Neural cell (in vitro differentiated cells): ENCODE results near the gene PAPPA2. TPM values are rescaled to one million over a fixed set of nuclear protein-coding genes. Genes with fewer than 3 reads are reported as not detected.

Experiments
- H2AFZ ChIP-seq: fragments of 200-600, 300-800 bp; sonication (generic), shearing (Covaris generic); 2 replicates; pipeline ENCODE4 v1.6.0; 2014; ENCODE audit warnings: low read depth, mild to moderate bottlenecking, antibody characterized with exemption, low read length, moderate library complexity
- H3F3A ChIP-seq: fragments of 200-600 bp; shearing (Covaris generic); 2 replicates; pipeline ENCODE4 v1.6.1; 2016; ENCODE audit warnings: mild to moderate bottlenecking, moderate library complexity, mixed read lengths, antibody characterized with exemption, low read length; ENCODE audit not compliant: insufficient read depth, poor library complexity, severe bottlenecking
- H3K27ac ChIP-seq: fragments of 200-600, 300-800 bp; sonication (generic), shearing (Covaris generic); 2 replicates; pipeline ENCODE4 v1.5.1; 2014; ENCODE audit warnings: mild to moderate bottlenecking, low read length, moderate library complexity
- H3K27me3 ChIP-seq: fragments of 300-800, 200-600 bp; sonication (generic), shearing (Covaris generic); 2 replicates; pipeline ENCODE4 v1.6.0; 2014; ENCODE audit warnings: mild to moderate bottlenecking, low read depth, low read length, moderate library complexity; ENCODE audit not compliant: insufficient read depth
- H3K36me3 ChIP-seq: fragments of 300-800, 200-600 bp; sonication (generic), shearing (Covaris generic); 2 replicates; pipeline ENCODE4 v1.5.1; 2014; ENCODE audit warnings: mild to moderate bottlenecking, antibody characterized with exemption, low read length, moderate library complexity; ENCODE audit not compliant: insufficient read depth
- H3K4me2 ChIP-seq: fragments of 300-800, 200-600 bp; sonication (generic), shearing (Covaris generic); 2 replicates; pipeline ENCODE4 v1.6.0; 2014; ENCODE audit warnings: mild to moderate bottlenecking, low read length
- H3K4me3 ChIP-seq: fragments of 300-800, 200-600 bp; sonication (generic), shearing (Covaris generic); 2 replicates; pipeline ENCODE4 v1.5.1; 2014; ENCODE audit warnings: mild to moderate bottlenecking, low read length, moderate library complexity
- H3K79me2 ChIP-seq: fragments of 200-600 bp; shearing (Covaris generic); replicated peaks from 2 replicates; pipeline ENCODE4 v1.6.0; 2014; ENCODE audit warnings: mild to moderate bottlenecking, low read length, moderate library complexity; ENCODE audit not compliant: insufficient read depth
- H3K9ac ChIP-seq: fragments of 300-800, 200-600 bp; sonication (generic), shearing (Covaris generic); 2 replicates; pipeline ENCODE4 v1.6.1; 2016; ENCODE audit warnings: mild to moderate bottlenecking, low read length, mixed read lengths
- H3K9me2 ChIP-seq: fragments of 200-600 bp; shearing (Covaris generic); 2 replicates; pipeline ENCODE4 v1.6.1; 2016; ENCODE audit warnings: mild to moderate bottlenecking, low read length, mixed read lengths; ENCODE audit not compliant: insufficient read depth
- H3K9me3 ChIP-seq: fragments of 200-600, 300-800 bp; sonication (generic), shearing (Covaris generic); 2 replicates; pipeline ENCODE4 v1.6.1; 2016; ENCODE audit warnings: mild to moderate bottlenecking, mixed run types, low read length, moderate library complexity, mixed read lengths
- H4K20me1 ChIP-seq: fragments of 200-600 bp; shearing (Covaris generic); 2 replicates; pipeline ENCODE4 v1.6.1; 2016; ENCODE audit warnings: mild to moderate bottlenecking, mixed run types; ENCODE audit not compliant: insufficient read depth
- CTCF ChIP-seq: fragments of 450-650 bp; IDR thresholded peaks from 2 replicates; pipeline ENCODE4 v1.5.1; 2014; ENCODE audit warnings: antibody characterized with exemption, mild to moderate bottlenecking, moderate library complexity; ENCODE audit not compliant: poor library complexity, severe bottlenecking
- EP300 ChIP-seq: fragments of 450-650 bp; conservative IDR thresholded peaks from 2 replicates; pipeline ENCODE4 v1.6.1; 2014; ENCODE audit warnings: antibody characterized with exemption, mild to moderate bottlenecking, moderate library complexity; ENCODE audit not compliant: poor library complexity, severe bottlenecking
- EZH2 ChIP-seq: fragments of 200-600, 300-800 bp; shearing (Covaris generic), sonication (generic); IDR thresholded peaks from 2 replicates; pipeline ENCODE4 v1.6.1; 2014; ENCODE audit warnings: antibody characterized with exemption, low read length, borderline replicate concordance, mild to moderate bottlenecking; ENCODE audit not compliant: insufficient read depth, poor library complexity, severe bottlenecking
- MXI1 ChIP-seq: fragments of 450-650 bp; conservative IDR thresholded peaks from 2 replicates; pipeline ENCODE4 v1.6.1; 2014; ENCODE audit warnings: antibody characterized with exemption, mild to moderate bottlenecking; ENCODE audit not compliant: poor library complexity, severe bottlenecking
- POLR2AphosphoS5 ChIP-seq: IDR thresholded peaks from 2 replicates; pipeline ENCODE4 v1.6.1; 2012
- RAD21 ChIP-seq: fragments of 450-650 bp; conservative IDR thresholded peaks from 2 replicates; pipeline ENCODE4 v1.6.1; 2014; ENCODE audit warnings: antibody characterized with exemption, mild to moderate bottlenecking, moderate library complexity
- REST ChIP-seq: IDR thresholded peaks from 2 replicates; pipeline ENCODE4 v1.6.1; 2012; ENCODE audit warnings: borderline replicate concordance
- SMC3 ChIP-seq: fragments of 450-650 bp; conservative IDR thresholded peaks from 2 replicates; pipeline ENCODE4 v1.6.1; 2014; ENCODE audit warnings: antibody characterized with exemption, mild to moderate bottlenecking, moderate library complexity; ENCODE audit not compliant: poor library complexity
- TAF1 ChIP-seq: IDR thresholded peaks from 2 replicates; pipeline ENCODE4 v1.6.1; 2012; ENCODE audit warnings: low read depth
- polyA plus RNA-seq: library from polyadenylated mRNA; depleted of rRNA; stranded (reverse); fragments of >200 nt; gene quantifications from 2 replicates; pipeline ENCODE4 v1.2.3, GENCODE V29; 2014

Gene PAPPA2
- polyA plus RNA-seq, 1 donor from 2014 or later: 0.59 TPM

GRCh38 chr1:176783309-176783708 is 320.3 kb downstream of the PAPPA2 start:
- no peak overlapping the region for H3K4me2 ChIP-seq
- no peaks in the 10 kb centered on the region for H3K27me3 ChIP-seq
- no peaks in the 10 kb centered on the region for H3K36me3 ChIP-seq
- no peaks in the 10 kb centered on the region for H3K79me2 ChIP-seq
- no peaks in the 10 kb centered on the region for H3K9me3 ChIP-seq
- no peak overlapping the region for H2AFZ ChIP-seq
- H3F3A ChIP-seq: no peaks in the 10 kb centered on the region
- no peak for TF ChIP-seq REST
- no peak for TF ChIP-seq RAD21
- no peak for TF ChIP-seq EP300
- no peak for TF ChIP-seq SMC3
- no peak for TF ChIP-seq MXI1
- TF ChIP-seq CTCF: no peak
- no peak for TF ChIP-seq TAF1
- no peak for TF ChIP-seq EZH2
- no peak overlapping the region for H3K27ac ChIP-seq
- no peaks in the 10 kb centered on the region for H3K9me2 ChIP-seq
- no peak overlapping the region for H3K4me3 ChIP-seq
- no peak overlapping the region for H3K9ac ChIP-seq
- H4K20me1 ChIP-seq: no peaks in the 10 kb centered on the region

GRCh38 chr1:176785056-176785455 is 322.1 kb downstream of the PAPPA2 start:
- H3K4me2 ChIP-seq: no peak overlapping the region
- H3K9ac ChIP-seq: no peak overlapping the region
- H2AFZ ChIP-seq: no peak overlapping the region
- no peak overlapping the region for H3K4me3 ChIP-seq
- H3K27ac ChIP-seq: no peak overlapping the region
- no peaks in the 10 kb centered on the region for H3K9me2 ChIP-seq
- H3F3A ChIP-seq: no peaks in the 10 kb centered on the region
- H3K27me3 ChIP-seq: no peaks in the 10 kb centered on the region
- no peaks in the 10 kb centered on the region for H4K20me1 ChIP-seq
- H3K36me3 ChIP-seq: no peaks in the 10 kb centered on the region
- no peak for TF ChIP-seq RAD21
- no peak for TF ChIP-seq MXI1
- TF ChIP-seq EZH2: no peak
- TF ChIP-seq TAF1: no peak
- TF ChIP-seq REST: no peak
- TF ChIP-seq POLR2AphosphoS5: no peak
- TF ChIP-seq EP300: no peak
- no peak for TF ChIP-seq CTCF
- no peak for TF ChIP-seq SMC3
- no peaks in the 10 kb centered on the region for H3K79me2 ChIP-seq
- H3K9me3 ChIP-seq: no peaks in the 10 kb centered on the region
